DND-41 (cell line): Measurements from ENCODE around the gene UNC79.

Source experiments
- EZH2 ChIP-seq: IDR thresholded peaks from 3 replicates; pipeline ENCODE4 v1.6.1; 2012; ENCODE audit warnings: borderline replicate concordance, low read depth, mild to moderate bottlenecking, moderate library complexity, low read length, inconsistent platforms; ENCODE audit not compliant: severe bottlenecking
- TF ChIP-seq, protein P1 (sequence below): IDR thresholded peaks from 2 replicates; pipeline ENCODE4 v1.5.1; 2012; ENCODE audit warnings: borderline replicate concordance, low read length, moderate library complexity, mild to moderate bottlenecking; ENCODE audit not compliant: poor library complexity, severe bottlenecking; ENCODE audit errors: extremely low read depth

DNA sequence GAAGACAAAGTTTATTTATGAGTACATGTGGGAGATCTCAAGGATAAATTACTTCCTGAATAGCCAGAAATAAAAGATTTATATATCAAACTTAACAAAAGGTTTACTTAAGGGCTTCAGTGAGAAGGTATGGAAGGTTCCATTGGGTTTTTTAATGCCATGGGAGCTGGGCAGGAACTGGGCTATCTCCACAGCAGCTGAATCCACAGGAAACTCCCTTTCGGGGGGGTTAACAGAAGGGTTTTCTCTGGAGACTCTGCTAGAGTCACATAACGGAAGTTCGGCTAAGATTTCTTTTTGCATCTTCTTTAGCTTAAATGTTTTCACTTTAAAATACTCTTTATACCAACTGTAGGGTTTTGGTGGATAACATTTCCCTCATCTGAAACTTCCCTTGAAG, 113.5 kb downstream of the UNC79 start:
- TF ChIP-seq, protein P1, sequence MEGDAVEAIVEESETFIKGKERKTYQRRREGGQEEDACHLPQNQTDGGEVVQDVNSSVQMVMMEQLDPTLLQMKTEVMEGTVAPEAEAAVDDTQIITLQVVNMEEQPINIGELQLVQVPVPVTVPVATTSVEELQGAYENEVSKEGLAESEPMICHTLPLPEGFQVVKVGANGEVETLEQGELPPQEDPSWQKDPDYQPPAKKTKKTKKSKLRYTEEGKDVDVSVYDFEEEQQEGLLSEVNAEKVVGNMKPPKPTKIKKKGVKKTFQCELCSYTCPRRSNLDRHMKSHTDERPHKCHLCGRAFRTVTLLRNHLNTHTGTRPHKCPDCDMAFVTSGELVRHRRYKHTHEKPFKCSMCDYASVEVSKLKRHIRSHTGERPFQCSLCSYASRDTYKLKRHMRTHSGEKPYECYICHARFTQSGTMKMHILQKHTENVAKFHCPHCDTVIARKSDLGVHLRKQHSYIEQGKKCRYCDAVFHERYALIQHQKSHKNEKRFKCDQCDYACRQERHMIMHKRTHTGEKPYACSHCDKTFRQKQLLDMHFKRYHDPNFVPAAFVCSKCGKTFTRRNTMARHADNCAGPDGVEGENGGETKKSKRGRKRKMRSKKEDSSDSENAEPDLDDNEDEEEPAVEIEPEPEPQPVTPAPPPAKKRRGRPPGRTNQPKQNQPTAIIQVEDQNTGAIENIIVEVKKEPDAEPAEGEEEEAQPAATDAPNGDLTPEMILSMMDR, result no peak
- TF ChIP-seq EZH2, result no peak
